HG02973 (cell line): ENCODE measurements around the gene LHPP.

Source experiments
- ATAC-seq: cut with Tn5 transposase; IDR thresholded peaks from one replicate; pipeline ENCODE4 v1.9.1; 2021; ENCODE audit warnings: moderate library complexity; ENCODE audit not compliant: unreplicated experiment

Gene LHPP

GRCh38 chr10:124592101-124592500, 130.5 kb downstream of the LHPP start:
- no peak for ATAC-seq

GRCh38 chr10:124592736-124593430, 131.3 kb downstream of the LHPP start:
- no peak for ATAC-seq

GRCh38 chr10:124593431-124593985, 131.9 kb downstream of the LHPP start:
- no peak for ATAC-seq

- no peak for ATAC-seq
Measured at GRCh38 chr10:124594240-124594639, 132.6 kb downstream of the LHPP start.

- ATAC-seq, result no peak
Measured at GRCh38 chr10:124595143-124595883, 133.7 kb downstream of the LHPP start.

- ATAC-seq, result no peak
Measured at GRCh38 chr10:124596116-124596785, 134.6 kb downstream of the LHPP start.

GRCh38 chr10:124596962-124597845, 135.6 kb downstream of the LHPP start:
- no peak for ATAC-seq

- no peak for ATAC-seq
Measured at GRCh38 chr10:124597846-124598165, 136.2 kb downstream of the LHPP start.

- ATAC-seq, result no peak
Measured at GRCh38 chr10:124598196-124598595, 136.6 kb downstream of the LHPP start.

- ATAC-seq, result no peak
Measured at GRCh38 chr10:124598773-124599587, 137.4 kb downstream of the LHPP start.

- ATAC-seq, result no peak
Measured at GRCh38 chr10:124599588-124600050, 138.0 kb downstream of the LHPP start.

GRCh38 chr10:124600051-124600880, 138.6 kb downstream of the LHPP start:
- ATAC-seq, result no peak

GRCh38 chr10:124601016-124601415, 139.4 kb downstream of the LHPP start:
- ATAC-seq, result no peak

GRCh38 chr10:124601431-124602120, 140.0 kb downstream of the LHPP start:
- no peak for ATAC-seq

GRCh38 chr10:124602121-124602561, 140.5 kb downstream of the LHPP start:
- ATAC-seq, result no peak

GRCh38 chr10:124602646-124603365, 141.2 kb downstream of the LHPP start:
- ATAC-seq, result no peak

- no peak for ATAC-seq
Measured at GRCh38 chr10:124603376-124604213, 142.0 kb downstream of the LHPP start.
